SK-N-MC (cell line): ENCODE data around the gene SLC7A10.

Experiments used
- EZH2 ChIP-seq: fragments of 200-600 bp; sonication (generic); IDR thresholded peaks from one replicate; pipeline ENCODE4 v1.6.1; 2017; ENCODE audit warnings: antibody characterized with exemption
- FOXP2 ChIP-seq: optimal IDR thresholded peaks from 2 replicates; pipeline ENCODE3; 2011; ENCODE audit warnings: mild to moderate bottlenecking, moderate library complexity; ENCODE audit not compliant: insufficient read depth; ENCODE audit errors: extremely low read length, control extremely low read depth

GRCh38 chr19:33195645-33196347, 29.9 kb downstream of the SLC7A10 start:
- no peak for TF ChIP-seq EZH2
- TF ChIP-seq FOXP2 = no peak
